Gastroesophageal sphincter (tissue), 4 donors: ENCODE data around the gene SSH2. TPM values are rescaled to one million over a fixed set of nuclear protein-coding genes. Genes with fewer than 3 reads are reported as not detected.
"Not testable (repeated sequence)": the region's sequence is repeated elsewhere in the genome, so short reads cannot be mapped to it uniquely, and the experiment has no call there.

Source experiments
- ATAC-seq: fragments of 150-250 bp; one replicate; pipeline ENCODE4 v1.9.1; 2016; ENCODE audit warnings: mild to moderate bottlenecking, moderate library complexity
- H3K27ac ChIP-seq, 4 donors: fragments of 200-600 bp; sonication (generic) in 3 of 4; 1 replicate in 3 of 4; 2 replicates in 1 of 4; pipeline ENCODE4 v1.5.1; 2016 to 2019
- H3K27me3 ChIP-seq: fragments of 200-600 bp; sonication (generic); one replicate; pipeline ENCODE4 v1.5.1; 2019
- H3K36me3 ChIP-seq, 2 donors: fragments of 200-600 bp; sonication (generic); one replicate each; pipeline ENCODE4 v1.5.1; 2019; ENCODE audit warnings: control low read depth in 1 of 2
- H3K4me1 ChIP-seq, 3 donors: fragments of 200-600 bp; sonication (generic); 1 replicate in 2 of 3; 2 replicates in 1 of 3; pipeline ENCODE4 v1.5.1; 2016 to 2019; ENCODE audit warnings: control low read depth in 2 of 3
- H3K4me3 ChIP-seq, 2 donors: fragments of 200-600 bp; sonication (generic); one replicate each; pipeline ENCODE4 v1.5.1; 2019; ENCODE audit warnings: mild to moderate bottlenecking in 1 of 2, moderate library complexity in 1 of 2
- H3K9me3 ChIP-seq, 3 donors: fragments of 200-600 bp; sonication (generic); one replicate each; pipeline ENCODE4 v1.5.1; 2017 to 2019; ENCODE audit warnings: control low read depth in 2 of 3
- EP300 ChIP-seq: sonication (generic); formaldehyde crosslinking; IDR thresholded peaks from one replicate; pipeline ENCODE4 v1.6.1; 2017; ENCODE audit warnings: antibody characterized with exemption, mild to moderate bottlenecking
- POLR2A ChIP-seq, 2 donors: fragments of 450-650 bp; IDR thresholded peaks; one replicate each; pipeline ENCODE4 v1.6.1; 2017; ENCODE audit warnings: antibody characterized with exemption in 2 of 2, mild to moderate bottlenecking in 2 of 2, moderate library complexity in 1 of 2
- POLR2AphosphoS5 ChIP-seq: sonication (generic); formaldehyde crosslinking; IDR thresholded peaks from one replicate; pipeline ENCODE4 v1.6.1; 2017; ENCODE audit warnings: antibody characterized with exemption
- WGBS, 2 donors: methylation state at CpG; one replicate each; pipeline ENCODE4 v1.1.5; 2018; ENCODE audit warnings: low coverage in 1 of 2; 5-methylcytosine and 5-hydroxymethylcytosine counted together
- total RNA-seq, 4 donors: library from RNA; depleted of rRNA; stranded (reverse); fragments of >200 nt; gene quantifications; one replicate each; pipeline ENCODE4 v1.1.0, GENCODE V29; 2016
- TF ChIP-seq, protein P1 (sequence below), 4 experiments: fragments of 200-600 bp in 2 of 4; fragments of 450-650 bp in 2 of 4; sonication (generic) in 1 of 4; IDR thresholded peaks; one replicate each; pipeline ENCODE4 v1.5.1; 2017 to 2019; ENCODE audit warnings: antibody characterized with exemption in 4 of 4, mild to moderate bottlenecking in 2 of 4, moderate library complexity in 2 of 4

Gene SSH2
- total RNA-seq, 4 donors from 2014 or later: 16.0 to 39.7 (median 24.9) TPM

DNA sequence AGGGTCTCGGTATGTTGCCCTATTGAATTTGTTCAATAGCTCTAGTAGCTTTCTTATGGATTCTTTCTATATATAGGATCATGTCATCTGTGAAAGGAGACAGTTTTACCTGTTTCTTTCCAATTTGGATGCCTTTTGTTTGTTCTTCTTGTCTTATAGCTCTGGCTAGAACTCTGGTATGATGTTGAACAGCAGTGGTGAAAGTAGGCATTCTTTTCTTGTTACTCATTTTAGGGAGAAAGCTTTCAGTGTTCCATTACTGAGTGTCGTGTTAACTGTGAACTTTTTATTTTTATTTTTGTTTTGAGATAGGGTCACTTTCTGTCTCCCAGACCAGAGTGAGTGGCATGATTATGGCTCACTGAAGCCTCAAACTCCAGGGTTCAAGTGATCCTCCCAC is 32.6 kb upstream of the SSH2 start:
- Histone ChIP-seq H3K36me3 (no peaks in the 10 kb centered on the region), H3K9me3 (peaks cover 0 to 12% (median 0%) of the 10 kb centered on the region in 3 donors), H3K27me3 (no peaks in the 10 kb centered on the region), H3K27ac (no peak overlapping the region), H3K4me1 (no peaks in the 10 kb centered on the region), H3K4me3 (no peak overlapping the region)
- no peak for ATAC-seq
- TF ChIP-seq EP300: no peak
- no peak for TF ChIP-seq POLR2A (IDR thresholded peaks at IDR 0.05)
- no peak for TF ChIP-seq POLR2AphosphoS5
- TF ChIP-seq, protein P1, sequence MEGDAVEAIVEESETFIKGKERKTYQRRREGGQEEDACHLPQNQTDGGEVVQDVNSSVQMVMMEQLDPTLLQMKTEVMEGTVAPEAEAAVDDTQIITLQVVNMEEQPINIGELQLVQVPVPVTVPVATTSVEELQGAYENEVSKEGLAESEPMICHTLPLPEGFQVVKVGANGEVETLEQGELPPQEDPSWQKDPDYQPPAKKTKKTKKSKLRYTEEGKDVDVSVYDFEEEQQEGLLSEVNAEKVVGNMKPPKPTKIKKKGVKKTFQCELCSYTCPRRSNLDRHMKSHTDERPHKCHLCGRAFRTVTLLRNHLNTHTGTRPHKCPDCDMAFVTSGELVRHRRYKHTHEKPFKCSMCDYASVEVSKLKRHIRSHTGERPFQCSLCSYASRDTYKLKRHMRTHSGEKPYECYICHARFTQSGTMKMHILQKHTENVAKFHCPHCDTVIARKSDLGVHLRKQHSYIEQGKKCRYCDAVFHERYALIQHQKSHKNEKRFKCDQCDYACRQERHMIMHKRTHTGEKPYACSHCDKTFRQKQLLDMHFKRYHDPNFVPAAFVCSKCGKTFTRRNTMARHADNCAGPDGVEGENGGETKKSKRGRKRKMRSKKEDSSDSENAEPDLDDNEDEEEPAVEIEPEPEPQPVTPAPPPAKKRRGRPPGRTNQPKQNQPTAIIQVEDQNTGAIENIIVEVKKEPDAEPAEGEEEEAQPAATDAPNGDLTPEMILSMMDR (IDR thresholded peaks at IDR 0.05): no peak
- 33 to 68% methylated on average over 1 of the region's 2 CpGs for WGBS, 2 donors

DNA sequence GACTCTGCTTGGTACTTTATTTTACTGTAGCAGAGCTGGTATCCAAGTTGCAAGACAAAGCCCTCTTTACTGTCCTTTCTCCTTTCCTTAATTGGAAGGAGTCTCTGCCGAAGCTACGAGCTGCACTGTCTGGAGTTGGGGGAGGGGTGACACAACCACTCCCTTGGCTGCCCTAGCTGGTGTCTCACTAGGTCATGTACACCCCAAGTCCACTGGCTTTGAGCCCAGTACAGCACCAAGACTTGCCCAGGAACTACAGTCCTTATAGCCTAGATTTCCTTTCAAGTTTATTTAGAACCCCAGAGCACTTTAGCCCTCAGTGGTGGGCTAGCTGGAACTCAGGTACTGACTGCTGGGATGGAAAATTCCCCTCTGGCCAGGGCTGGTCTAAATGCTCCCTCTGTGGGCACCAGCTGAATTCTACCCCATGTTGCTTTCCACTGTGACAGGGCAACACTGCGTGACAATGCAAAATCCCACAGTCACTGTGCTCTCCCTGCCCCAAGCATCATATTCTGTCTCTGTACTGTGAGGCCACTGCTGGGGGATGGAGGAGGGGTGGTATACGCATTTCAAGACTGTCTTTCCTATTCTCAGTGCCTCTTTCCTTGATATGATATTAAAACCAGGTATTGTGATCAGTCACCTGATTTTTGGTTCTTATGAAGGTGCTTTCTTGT is 29.8 kb upstream of the SSH2 start:
- ATAC-seq: no peak
- Histone ChIP-seq H3K27me3 (no peaks in the 10 kb centered on the region), H3K9me3 (peaks cover 0 to 12% (median 0%) of the 10 kb centered on the region in 3 donors), H3K27ac (no peak overlapping the region), H3K36me3 (no peaks in the 10 kb centered on the region), H3K4me3 (no peak overlapping the region), H3K4me1 (no peaks in the 10 kb centered on the region)
- TF ChIP-seq, protein P1 (IDR thresholded peaks at IDR 0.05): no peak
- no peak for TF ChIP-seq POLR2AphosphoS5
- no peak for TF ChIP-seq EP300
- TF ChIP-seq POLR2A (IDR thresholded peaks at IDR 0.05): no peak
- WGBS, 2 donors: 63 to 73% methylated on average over 2 to 4 of the region's 4 CpGs

DNA sequence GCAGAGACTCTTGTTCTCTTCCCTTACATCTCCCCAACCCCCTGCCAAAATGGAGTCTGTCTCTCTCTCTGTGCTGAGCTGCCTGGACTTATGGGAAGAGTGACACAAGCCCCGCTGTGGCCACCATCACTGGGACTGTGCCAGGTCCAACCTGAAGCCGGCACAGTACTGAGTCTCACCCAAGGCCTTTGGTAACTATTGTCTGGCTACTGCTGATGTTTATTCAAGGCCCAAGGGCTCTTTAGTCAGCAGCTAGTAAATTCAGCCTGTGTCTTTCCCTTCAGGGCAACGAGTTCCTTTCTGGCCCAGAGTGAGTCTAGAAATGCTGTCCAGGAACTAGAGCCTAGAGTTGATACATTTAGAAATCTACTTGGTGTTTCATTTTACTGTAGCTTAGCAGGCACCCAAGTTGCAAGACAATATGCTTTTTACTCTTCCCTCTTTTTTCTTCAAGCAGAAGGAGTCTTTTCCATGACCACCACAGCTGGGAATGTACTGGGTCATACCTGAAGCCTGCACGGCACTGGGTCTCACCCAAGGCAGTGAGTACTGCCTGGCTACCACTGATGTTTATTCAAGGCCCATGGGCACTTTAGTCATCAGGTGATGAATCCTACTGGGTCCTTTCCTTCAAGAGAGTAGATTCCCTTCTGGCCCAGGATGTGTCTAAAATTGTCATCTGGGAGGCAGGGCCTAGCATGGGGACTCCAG is 29.1 kb upstream of the SSH2 start:
- WGBS, 2 donors: 60 to 100% methylated on average over 1 to 2 of the region's 4 CpGs
- no peaks in the 10 kb centered on the region for H3K4me1 ChIP-seq
- no peak overlapping the region for H3K27ac ChIP-seq
- H3K4me3 ChIP-seq: no peak overlapping the region
- H3K36me3 ChIP-seq: no peaks in the 10 kb centered on the region
- peaks cover 0 to 9% (median 0%) of the 10 kb centered on the region in 3 donors for H3K9me3 ChIP-seq
- no peaks in the 10 kb centered on the region for H3K27me3 ChIP-seq
- TF ChIP-seq POLR2AphosphoS5 (no peak), EP300 (no peak), POLR2A (IDR thresholded peaks at IDR 0.05) (no peak)
- TF ChIP-seq, protein P1 (IDR thresholded peaks at IDR 0.05): no peak
- no peak for ATAC-seq

DNA sequence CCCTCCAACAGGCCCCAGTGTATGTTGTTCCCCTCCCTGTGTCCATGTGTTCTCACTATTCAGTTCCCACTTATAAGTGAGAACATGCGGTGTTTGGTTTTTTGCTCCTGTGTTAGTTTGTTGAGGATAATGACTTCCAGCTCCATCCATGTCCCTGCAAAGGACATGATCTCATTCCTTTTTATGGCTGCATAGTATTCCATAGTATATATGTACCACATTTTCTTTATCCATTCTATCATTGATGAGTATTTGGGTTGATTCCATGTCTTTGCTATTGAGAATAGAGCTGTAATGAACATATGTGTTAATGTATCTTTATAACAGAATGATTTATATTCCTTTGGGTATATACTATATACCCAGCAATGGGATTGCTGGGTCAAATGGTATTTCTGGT is 27.5 kb upstream of the SSH2 start:
- not testable (repeated sequence) for H3K9me3 ChIP-seq, ATAC-seq, H3K27ac ChIP-seq, H3K4me1 ChIP-seq, H3K4me3 ChIP-seq, H3K27me3 ChIP-seq, H3K36me3 ChIP-seq
- 94% methylated on average over 1 of the region's 1 CpG; no CpG with 5 or more reads in 1 of the 2 donors for WGBS, 2 donors

DNA sequence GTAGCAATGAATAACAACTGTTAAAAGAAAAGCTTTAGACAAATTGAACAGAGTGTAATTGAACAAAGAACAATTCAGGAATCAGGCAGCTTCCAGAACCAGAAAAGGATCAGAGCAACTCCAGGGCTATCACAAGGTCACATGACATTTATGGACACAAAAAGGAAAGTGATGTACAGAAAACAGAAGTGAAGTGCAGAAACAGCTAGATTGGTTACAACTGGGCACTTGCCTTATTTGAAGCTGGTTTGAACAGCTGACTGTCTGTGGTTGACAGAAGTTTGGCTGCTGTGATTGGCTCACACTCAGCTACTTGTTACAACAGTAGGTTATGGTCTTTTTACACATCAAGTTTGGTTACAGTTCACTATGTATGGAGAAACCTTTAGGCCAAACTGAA is 26.2 kb upstream of the SSH2 start:
- Histone ChIP-seq H3K27me3 (no peaks in the 10 kb centered on the region), H3K4me3 (no peak overlapping the region), H3K36me3 (no peaks in the 10 kb centered on the region), H3K9me3 (no peaks in the 10 kb centered on the region), H3K27ac (no peak overlapping the region), H3K4me1 (no peaks in the 10 kb centered on the region)
- no peak for ATAC-seq
- TF ChIP-seq POLR2A (IDR thresholded peaks at IDR 0.05) (no peak), EP300 (no peak), POLR2AphosphoS5 (no peak)
- TF ChIP-seq, protein P1 (IDR thresholded peaks at IDR 0.05): no peak
